ENCODE measurements around the gene COMMD4. TPM values are rescaled to one million over a fixed set of nuclear protein-coding genes. Genes with fewer than 3 reads are reported as not detected.
"Not testable (repeated sequence)": the region's sequence is repeated elsewhere in the genome, so short reads cannot be mapped to it uniquely, and the experiment has no call there.

COMMD4 gene
- total RNA-seq, 2 experiments from 2014 or later = 123 to 133 TPM

DNA sequence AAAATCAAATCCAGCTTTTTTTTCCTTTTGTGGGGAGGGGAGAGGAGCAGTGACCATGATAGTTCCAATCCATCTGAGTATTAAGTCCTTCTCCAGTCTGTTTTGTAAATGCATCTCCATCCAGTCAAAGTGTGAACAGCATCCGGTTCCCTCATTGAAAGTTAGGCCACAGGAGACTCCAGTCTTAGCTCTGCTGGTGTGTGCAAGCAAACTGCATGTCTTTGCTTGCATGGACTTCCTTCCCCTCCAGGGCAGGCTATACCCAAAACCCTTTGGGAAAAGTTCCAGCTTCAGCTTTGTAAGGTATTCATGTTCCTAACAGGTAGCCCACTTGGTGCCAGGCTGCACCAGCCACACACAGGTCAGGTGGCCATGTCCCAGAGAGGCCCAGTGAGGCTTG, 35.6 kb downstream of the COMMD4 start:
- no peaks in the 10 kb centered on the region for H3K9me2 ChIP-seq (ENCODE audit: insufficient read depth, low read length)
- no peak overlapping the region for H3K4me3 ChIP-seq (ENCODE audit: low read depth, low read length, poor library complexity, severe bottlenecking)
- intact Hi-C loops (cut with micrococcal nuclease; ENCODE audit: unreplicated experiment) = no loop called here
- no peaks in the 10 kb centered on the region for H4K20me1 ChIP-seq (ENCODE audit: insufficient read depth, low read length)
- peaks cover 17% of the 10 kb centered on the region; the same call in 1 of the 2 replicates for H3K79me2 ChIP-seq (ENCODE audit: insufficient read depth, low read depth, low read length)
- H2AFZ ChIP-seq (ENCODE audit: low read length) = no peak overlapping the region
- BruUV-seq (replicated peaks) = no TSS peak
- no peak for DNase-seq (ENCODE audit: low spot score)
- ChIA-PET CTCF (ENCODE audit: unreplicated experiment) (no interaction called here), POLR2A (no interaction called here)
- TF ChIP-seq, protein P1, sequence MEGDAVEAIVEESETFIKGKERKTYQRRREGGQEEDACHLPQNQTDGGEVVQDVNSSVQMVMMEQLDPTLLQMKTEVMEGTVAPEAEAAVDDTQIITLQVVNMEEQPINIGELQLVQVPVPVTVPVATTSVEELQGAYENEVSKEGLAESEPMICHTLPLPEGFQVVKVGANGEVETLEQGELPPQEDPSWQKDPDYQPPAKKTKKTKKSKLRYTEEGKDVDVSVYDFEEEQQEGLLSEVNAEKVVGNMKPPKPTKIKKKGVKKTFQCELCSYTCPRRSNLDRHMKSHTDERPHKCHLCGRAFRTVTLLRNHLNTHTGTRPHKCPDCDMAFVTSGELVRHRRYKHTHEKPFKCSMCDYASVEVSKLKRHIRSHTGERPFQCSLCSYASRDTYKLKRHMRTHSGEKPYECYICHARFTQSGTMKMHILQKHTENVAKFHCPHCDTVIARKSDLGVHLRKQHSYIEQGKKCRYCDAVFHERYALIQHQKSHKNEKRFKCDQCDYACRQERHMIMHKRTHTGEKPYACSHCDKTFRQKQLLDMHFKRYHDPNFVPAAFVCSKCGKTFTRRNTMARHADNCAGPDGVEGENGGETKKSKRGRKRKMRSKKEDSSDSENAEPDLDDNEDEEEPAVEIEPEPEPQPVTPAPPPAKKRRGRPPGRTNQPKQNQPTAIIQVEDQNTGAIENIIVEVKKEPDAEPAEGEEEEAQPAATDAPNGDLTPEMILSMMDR (conservative IDR thresholded peaks at IDR 0.05; ENCODE audit: low read length) = no peak
- TF ChIP-seq EZH2phosphoT487 (IDR thresholded peaks at IDR 0.05; ENCODE audit: borderline replicate concordance, low read depth, low read length) = no peak
- peaks cover 23% of the 10 kb centered on the region for H3K4me1 ChIP-seq (ENCODE audit: insufficient read depth, low read length, poor library complexity, severe bottlenecking)
- H3K4me2 ChIP-seq (ENCODE audit: low read length) = no peak overlapping the region
- no peak overlapping the region for H3K27ac ChIP-seq (ENCODE audit: low read depth, low read length, poor library complexity, severe bottlenecking)
- H3K9me3 ChIP-seq (ENCODE audit: low read length) = no peaks in the 10 kb centered on the region
- peaks cover 76% of the 10 kb centered on the region for H3K36me3 ChIP-seq (ENCODE audit: insufficient read depth, low read length)

DNA sequence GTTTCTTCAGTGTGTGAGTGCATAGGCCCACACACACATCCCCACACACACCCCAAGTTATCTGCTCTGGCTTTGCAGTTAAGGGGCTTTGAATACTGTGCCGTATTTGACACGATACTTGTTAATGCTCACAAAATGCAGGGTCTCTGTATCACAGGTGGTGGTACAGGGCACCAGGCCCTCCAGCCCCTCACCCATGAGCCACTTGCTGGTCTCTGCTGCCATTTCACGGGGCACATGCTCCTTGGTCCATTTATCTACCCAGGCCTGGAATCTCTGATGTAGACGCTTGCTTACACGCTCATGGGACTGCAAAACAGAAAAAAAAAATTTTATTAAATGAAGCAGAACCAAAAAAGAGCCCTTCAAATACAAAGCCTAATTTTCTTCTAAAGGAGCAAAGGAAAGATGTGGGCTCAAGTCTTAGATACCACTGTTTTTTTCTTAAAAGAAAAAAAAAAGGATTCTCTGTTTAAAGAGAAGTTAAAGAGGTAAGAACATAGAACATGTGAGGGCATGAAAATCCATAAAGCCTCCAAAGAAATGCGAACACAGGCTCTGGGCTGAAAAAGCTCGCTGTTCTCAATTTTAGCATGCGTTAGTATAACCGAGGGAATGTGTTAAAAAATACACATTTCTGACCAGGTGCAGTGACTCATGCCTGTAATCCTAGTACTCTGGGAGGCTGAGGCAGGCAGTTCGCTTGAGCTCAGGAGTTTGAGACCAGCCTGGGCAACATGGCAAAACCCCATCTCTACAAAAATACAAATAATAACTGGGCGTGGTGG, 36.2 kb downstream of the COMMD4 start:
- DNase-seq (ENCODE audit: low spot score) = no peak
- intact Hi-C loops (cut with micrococcal nuclease; ENCODE audit: unreplicated experiment) = no loop called here
- Histone ChIP-seq H3K4me3 (ENCODE audit: low read depth, low read length, poor library complexity, severe bottlenecking) (no peak overlapping the region), H3K4me2 (ENCODE audit: low read length) (no peak overlapping the region), H3K79me2 (ENCODE audit: insufficient read depth, low read depth, low read length) (peaks cover 17% of the 10 kb centered on the region; the same call in 1 of the 2 replicates), H3K36me3 (ENCODE audit: insufficient read depth, low read length) (peaks cover 76% of the 10 kb centered on the region), H3K9me3 (ENCODE audit: low read length) (no peaks in the 10 kb centered on the region), H3K4me1 (ENCODE audit: insufficient read depth, low read length, poor library complexity, severe bottlenecking) (peaks cover 19% of the 10 kb centered on the region), H3K9me2 (ENCODE audit: insufficient read depth, low read length) (no peaks in the 10 kb centered on the region), H4K20me1 (ENCODE audit: insufficient read depth, low read length) (no peaks in the 10 kb centered on the region), H2AFZ (ENCODE audit: low read length) (no peak overlapping the region), H3K27ac (ENCODE audit: low read depth, low read length, poor library complexity, severe bottlenecking) (no peak overlapping the region)
- TF ChIP-seq EZH2phosphoT487 (IDR thresholded peaks at IDR 0.05; ENCODE audit: borderline replicate concordance, low read depth, low read length) = no peak
- TF ChIP-seq, protein P1 (conservative IDR thresholded peaks at IDR 0.05; ENCODE audit: low read length) = no peak
- ChIA-PET POLR2A (no interaction called here), CTCF (ENCODE audit: unreplicated experiment) (interaction anchor here (0.6 kb wide), 1 partner anchor 247 kb away, joined by 3 read pairs; no protein-coding TSS in a partner anchor)
- no TSS peak for BruUV-seq (replicated peaks)

DNA sequence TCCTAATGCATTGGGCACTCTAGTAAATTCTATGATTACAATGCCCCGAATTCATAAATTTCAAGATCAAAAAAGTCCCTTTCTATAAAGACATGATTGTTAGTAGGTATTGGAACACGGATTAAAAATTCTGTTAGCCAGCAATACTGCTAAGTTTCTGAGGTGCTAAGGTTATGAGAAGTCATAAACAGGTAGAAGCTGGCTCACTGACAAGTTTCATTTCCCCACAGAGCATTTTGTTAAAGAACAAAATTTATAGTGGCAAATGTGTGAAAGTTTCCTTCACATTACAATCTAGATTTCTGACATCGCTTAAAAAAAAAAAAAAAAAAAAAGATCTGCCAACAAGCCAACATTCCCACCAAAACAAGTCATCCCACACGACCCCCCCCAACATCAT, 44.9 kb downstream of the COMMD4 start:
- no peak overlapping the region for H3K4me2 ChIP-seq (ENCODE audit: low read length)
- intact Hi-C loops (cut with micrococcal nuclease; ENCODE audit: unreplicated experiment) = no loop called here
- POLR2A ChIA-PET = no interaction called here

DNA sequence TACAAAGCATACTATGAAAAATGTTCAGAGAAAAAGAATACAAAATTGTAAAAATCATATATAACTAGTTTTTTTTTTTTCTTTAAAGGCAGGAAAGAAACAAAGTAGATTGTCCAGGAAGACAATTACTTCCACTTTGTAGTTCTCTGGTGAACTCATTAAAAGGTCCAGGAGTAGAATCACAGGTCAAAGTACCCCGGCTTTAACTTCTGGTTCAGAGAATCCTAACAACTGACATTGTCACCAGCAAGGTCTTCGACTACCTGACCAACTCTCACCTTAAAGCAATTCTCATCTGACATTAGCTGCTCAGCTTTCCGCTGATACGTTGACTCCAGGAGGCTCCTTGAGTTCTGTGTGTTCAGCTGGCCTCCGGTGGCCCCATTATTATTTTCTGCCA, 48.1 kb downstream of the COMMD4 start:
- H3K4me3 ChIP-seq (ENCODE audit: low read depth, low read length, poor library complexity, severe bottlenecking); BruUV-seq (replicated peaks); DNase-seq (ENCODE audit: low spot score); H3K27ac ChIP-seq (ENCODE audit: low read depth, low read length, poor library complexity, severe bottlenecking); H3K9me3 ChIP-seq (ENCODE audit: low read length); H3K4me1 ChIP-seq (ENCODE audit: insufficient read depth, low read length, poor library complexity, severe bottlenecking); POLR2A ChIA-PET; intact Hi-C loops (cut with micrococcal nuclease; ENCODE audit: unreplicated experiment); H3K79me2 ChIP-seq (ENCODE audit: insufficient read depth, low read depth, low read length); CTCF ChIA-PET (ENCODE audit: unreplicated experiment); H3K9me2 ChIP-seq (ENCODE audit: insufficient read depth, low read length); H2AFZ ChIP-seq (ENCODE audit: low read length); H4K20me1 ChIP-seq (ENCODE audit: insufficient read depth, low read length); H3K4me2 ChIP-seq (ENCODE audit: low read length): not testable (repeated sequence)
- H3K36me3 ChIP-seq (ENCODE audit: insufficient read depth, low read length) = peaks cover 98% of the 10 kb centered on the region

More for the DNA sequence above, 44.9 kb downstream of the COMMD4 start:
- Histone ChIP-seq H3K79me2 (ENCODE audit: insufficient read depth, low read depth, low read length) (no peaks in the 10 kb centered on the region), H3K4me1 (ENCODE audit: insufficient read depth, low read length, poor library complexity, severe bottlenecking) (no peaks in the 10 kb centered on the region), H3K4me3 (ENCODE audit: low read depth, low read length, poor library complexity, severe bottlenecking) (no peak overlapping the region), H3K9me3 (ENCODE audit: low read length) (no peaks in the 10 kb centered on the region), H2AFZ (ENCODE audit: low read length) (no peak overlapping the region), H4K20me1 (ENCODE audit: insufficient read depth, low read length) (no peaks in the 10 kb centered on the region), H3K9me2 (ENCODE audit: insufficient read depth, low read length) (no peaks in the 10 kb centered on the region), H3K36me3 (ENCODE audit: insufficient read depth, low read length) (peaks cover 96% of the 10 kb centered on the region), H3K27ac (ENCODE audit: low read depth, low read length, poor library complexity, severe bottlenecking) (no peak overlapping the region)
- DNase-seq (ENCODE audit: low spot score) = no peak
- BruUV-seq (replicated peaks) = no TSS peak
- CTCF ChIA-PET (ENCODE audit: unreplicated experiment) = no interaction called here
- no peak for TF ChIP-seq EZH2phosphoT487 (IDR thresholded peaks at IDR 0.05; ENCODE audit: borderline replicate concordance, low read depth, low read length)
- TF ChIP-seq, protein P1 (conservative IDR thresholded peaks at IDR 0.05; ENCODE audit: low read length) = no peak

Measured in OCI-LY7 (cell line).